ENCODE measurements around the gene TREX2.

Gene TREX2

DNA sequence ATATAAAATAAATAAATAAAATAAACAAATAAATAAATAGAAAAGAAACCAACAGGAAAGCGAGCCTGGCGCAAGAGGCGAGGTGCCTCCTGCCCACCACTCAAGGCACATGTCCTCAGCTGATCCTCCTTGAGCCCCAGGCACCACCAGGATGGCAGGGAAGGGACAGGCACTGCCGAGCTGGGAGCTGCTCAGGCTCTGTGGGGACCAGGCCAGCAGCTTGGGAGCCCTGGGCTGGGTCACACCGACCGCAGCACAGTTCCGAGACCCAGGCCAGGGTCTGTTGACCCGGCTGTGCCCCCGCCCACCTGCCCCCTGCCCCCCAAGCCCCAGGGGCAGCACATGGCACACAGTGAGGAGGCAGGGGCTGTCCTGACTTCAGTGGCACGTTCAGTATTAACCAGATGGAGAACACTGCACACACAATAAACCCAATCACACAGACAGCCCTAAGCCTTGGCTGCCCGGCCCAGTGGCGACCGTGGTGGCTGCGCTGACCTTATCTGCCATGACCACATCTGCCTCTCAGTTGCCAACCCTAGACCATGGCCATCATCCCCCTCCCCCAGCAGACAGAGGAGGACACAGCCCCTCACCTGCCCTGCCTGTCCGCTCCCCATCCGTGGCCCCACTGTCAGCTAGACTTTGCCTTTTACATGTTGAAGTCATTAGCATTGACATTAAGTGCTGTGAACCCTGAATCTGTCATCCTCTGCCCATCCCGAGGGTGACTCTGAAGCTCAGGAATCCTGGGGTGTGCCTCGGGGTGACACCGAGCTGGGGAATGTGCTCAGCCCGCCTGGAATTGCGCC lies 2.9 kb upstream of the TREX2 start:
- Histone ChIP-seq H3K36me3 (ENCODE audit: insufficient read depth, low read length) (no peaks in the 10 kb centered on the region; the same call in 1 of the 2 replicates), H3F3A (ENCODE audit: insufficient read depth, low read length) (no peaks in the 10 kb centered on the region), H3K79me2 (ENCODE audit: insufficient read depth, low read length) (no peaks in the 10 kb centered on the region), H2AFZ (ENCODE audit: low read length) (no peak overlapping the region), H3K27me3 (ENCODE audit: insufficient read depth, low read length) (no peaks in the 10 kb centered on the region), H3K9me2 (ENCODE audit: low read depth, low read length) (no peaks in the 10 kb centered on the region), H3K27ac (ENCODE audit: low read depth, low read length, poor library complexity, severe bottlenecking) (no peak overlapping the region), H4K20me1 (ENCODE audit: insufficient read depth, low read length) (no peaks in the 10 kb centered on the region), H3K4me2 (ENCODE audit: low read length) (no peak overlapping the region), H3K4me1 (ENCODE audit: insufficient read depth, low read length, severe bottlenecking) (no peaks in the 10 kb centered on the region), H3K4me3 (ENCODE audit: low read depth, low read length, poor library complexity, severe bottlenecking) (no peak overlapping the region), H3K9me3 (ENCODE audit: low read length) (no peaks in the 10 kb centered on the region), H3K9ac (ENCODE audit: low read length) (no peak overlapping the region)
- TF ChIP-seq EZH2 (IDR thresholded peaks at IDR 0.05; ENCODE audit: borderline replicate concordance, low read length) (no peak), CTCF (IDR thresholded peaks at IDR 0.05; ENCODE audit: low read length) (no peak)

DNA sequence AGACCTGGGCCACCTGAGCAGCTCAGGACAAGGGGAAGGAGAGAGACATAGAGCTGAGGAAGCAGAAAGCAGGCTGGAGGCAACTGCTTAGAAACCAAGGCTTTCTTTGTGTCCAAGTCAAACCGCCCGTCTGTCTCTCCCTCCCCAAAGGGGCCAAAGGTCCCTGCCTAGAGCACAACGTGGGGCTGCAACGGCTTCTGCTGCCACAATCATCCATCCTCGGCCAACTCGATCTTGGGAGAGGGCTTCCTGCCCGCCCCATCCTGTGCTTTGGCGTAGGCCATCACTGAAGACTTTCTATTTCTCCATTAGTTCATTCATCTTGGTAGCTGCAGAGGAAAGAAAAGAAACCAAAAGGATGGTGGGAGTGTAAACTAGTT lies 1.7 kb upstream of the TREX2 start:
- TF ChIP-seq CTCF (IDR thresholded peaks at IDR 0.05; ENCODE audit: low read length): no peak
- no peak for TF ChIP-seq EZH2 (IDR thresholded peaks at IDR 0.05; ENCODE audit: borderline replicate concordance, low read length)
- H3K9me3 ChIP-seq (ENCODE audit: low read length): no peaks in the 10 kb centered on the region
- H3K4me3 ChIP-seq (ENCODE audit: low read depth, low read length, poor library complexity, severe bottlenecking): no peak overlapping the region
- no peaks in the 10 kb centered on the region for H3K4me1 ChIP-seq (ENCODE audit: insufficient read depth, low read length, severe bottlenecking)
- no peak overlapping the region for H2AFZ ChIP-seq (ENCODE audit: low read length)
- H3K9me2 ChIP-seq (ENCODE audit: low read depth, low read length): no peaks in the 10 kb centered on the region
- H3F3A ChIP-seq (ENCODE audit: insufficient read depth, low read length): no peaks in the 10 kb centered on the region
- no peaks in the 10 kb centered on the region for H3K27me3 ChIP-seq (ENCODE audit: insufficient read depth, low read length)
- H3K79me2 ChIP-seq (ENCODE audit: insufficient read depth, low read length): no peaks in the 10 kb centered on the region
- no peak overlapping the region for H3K4me2 ChIP-seq (ENCODE audit: low read length)
- no peaks in the 10 kb centered on the region; the same call in 1 of the 2 replicates for H3K36me3 ChIP-seq (ENCODE audit: insufficient read depth, low read length)
- no peak overlapping the region for H3K9ac ChIP-seq (ENCODE audit: low read length)
- H4K20me1 ChIP-seq (ENCODE audit: insufficient read depth, low read length): no peaks in the 10 kb centered on the region
- H3K27ac ChIP-seq (ENCODE audit: low read depth, low read length, poor library complexity, severe bottlenecking): no peak overlapping the region

DNA sequence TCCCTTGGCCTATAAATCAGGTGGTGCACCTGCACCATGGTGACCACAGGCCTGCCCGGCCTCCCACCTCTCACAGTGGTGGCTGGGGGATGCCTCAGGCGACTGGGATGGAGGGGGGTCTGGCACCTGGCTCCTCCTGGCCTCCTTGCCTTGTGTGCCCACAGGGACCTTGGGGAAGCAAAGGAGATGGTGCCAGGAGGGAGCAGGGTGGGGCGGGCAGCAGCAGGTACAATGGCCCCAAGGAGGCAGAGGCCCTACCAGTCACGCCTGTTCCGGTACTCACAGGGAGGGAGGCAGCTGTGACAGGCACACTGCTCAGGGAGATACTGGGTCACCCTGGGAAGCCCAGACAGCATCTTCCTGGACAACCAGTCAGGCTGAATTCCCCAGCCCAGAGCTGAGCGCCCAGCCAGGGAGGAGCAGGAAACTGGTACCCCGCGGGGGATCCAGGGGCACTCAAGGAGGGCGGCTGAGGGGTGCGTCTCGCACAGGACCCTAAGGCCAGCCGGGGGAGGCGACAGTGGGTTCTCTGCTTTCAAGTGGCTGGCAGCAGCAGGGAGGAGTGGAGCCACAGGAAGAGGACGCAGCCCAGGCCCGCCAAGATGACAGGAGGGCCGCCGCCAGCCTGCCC lies 1.2 kb upstream of the TREX2 start:
- no peaks in the 10 kb centered on the region; the same call in 1 of the 2 replicates for H3K36me3 ChIP-seq (ENCODE audit: insufficient read depth, low read length)
- H3K79me2 ChIP-seq (ENCODE audit: insufficient read depth, low read length): no peaks in the 10 kb centered on the region
- H2AFZ ChIP-seq (ENCODE audit: low read length): no peak overlapping the region
- H3K9ac ChIP-seq (ENCODE audit: low read length): no peak overlapping the region
- H3K9me3 ChIP-seq (ENCODE audit: low read length): no peaks in the 10 kb centered on the region
- no peaks in the 10 kb centered on the region for H3F3A ChIP-seq (ENCODE audit: insufficient read depth, low read length)
- H3K9me2 ChIP-seq (ENCODE audit: low read depth, low read length): no peaks in the 10 kb centered on the region
- H3K4me1 ChIP-seq (ENCODE audit: insufficient read depth, low read length, severe bottlenecking): no peaks in the 10 kb centered on the region
- H4K20me1 ChIP-seq (ENCODE audit: insufficient read depth, low read length): no peaks in the 10 kb centered on the region
- TF ChIP-seq CTCF (IDR thresholded peaks at IDR 0.05; ENCODE audit: low read length) (no peak), EZH2 (IDR thresholded peaks at IDR 0.05; ENCODE audit: borderline replicate concordance, low read length) (no peak)
- no peaks in the 10 kb centered on the region for H3K27me3 ChIP-seq (ENCODE audit: insufficient read depth, low read length)
- H3K4me2 ChIP-seq (ENCODE audit: low read length): no peak overlapping the region
- no peak overlapping the region for H3K4me3 ChIP-seq (ENCODE audit: low read depth, low read length, poor library complexity, severe bottlenecking)
- H3K27ac ChIP-seq (ENCODE audit: low read depth, low read length, poor library complexity, severe bottlenecking): no peak overlapping the region
